Peyer's patch (tissue), 4 donors: ENCODE data around the gene KCNQ1OT1. TPM values are rescaled to one million over a fixed set of nuclear protein-coding genes. Genes with fewer than 3 reads are reported as not detected.

Source experiments
- DNase-seq, 3 donors: peaks; one replicate each; pipeline ENCODE4 v3.0.0-alpha.2; 2017 to 2019
- H3K27ac ChIP-seq, 4 donors: fragments of 200-600 bp; sonication (generic); one replicate each; pipeline ENCODE4 v1.5.1; 2016 to 2019
- H3K27me3 ChIP-seq, 2 donors: fragments of 200-600 bp; sonication (generic); one replicate each; pipeline ENCODE4 v1.5.1; 2019
- H3K36me3 ChIP-seq, 3 donors: fragments of 200-600 bp; sonication (generic); one replicate each; pipeline ENCODE4 v1.5.1; 2016 to 2019
- H3K4me1 ChIP-seq, 4 donors: fragments of 200-600 bp; sonication (generic); one replicate each; pipeline ENCODE4 v1.5.1; 2016 to 2019
- H3K4me3 ChIP-seq, 4 donors: fragments of 200-600 bp; sonication (generic); 1 replicate in 3 of 4; 2 replicates in 1 of 4; pipeline ENCODE4 v1.5.1; 2016 to 2019; ENCODE audit warnings: mild to moderate bottlenecking in 1 of 4
- H3K9me3 ChIP-seq, 4 donors: fragments of 200-600 bp; sonication (generic); one replicate each; pipeline ENCODE4 v1.5.1; 2016 to 2019; ENCODE audit warnings: mild to moderate bottlenecking in 1 of 4
- POLR2A ChIP-seq, 2 donors: fragments of 450-650 bp; IDR thresholded peaks; one replicate each; pipeline ENCODE4 v1.5.1; 2017; ENCODE audit warnings: antibody characterized with exemption in 2 of 2, mild to moderate bottlenecking in 2 of 2, moderate library complexity in 2 of 2
- total RNA-seq, 4 donors: library from RNA; depleted of rRNA; stranded (reverse); fragments of >200 nt; gene quantifications; one replicate each; pipeline ENCODE4 v1.1.0, GENCODE V29; 2016
- TF ChIP-seq, protein P1 (sequence below), 6 experiments: fragments of 450-650 bp in 4 of 6; fragments of 200-600 bp in 2 of 6; sonication (generic) in 1 of 6; IDR thresholded peaks; one replicate each; pipeline ENCODE4 v1.5.1; 2017 to 2019; ENCODE audit warnings: antibody characterized with exemption in 6 of 6, mild to moderate bottlenecking in 3 of 6, moderate library complexity in 1 of 6

The KCNQ1OT1 gene
- total RNA-seq, 4 donors from 2014 or later, result 3.2 to 6.2 (median 4.5) TPM

DNA sequence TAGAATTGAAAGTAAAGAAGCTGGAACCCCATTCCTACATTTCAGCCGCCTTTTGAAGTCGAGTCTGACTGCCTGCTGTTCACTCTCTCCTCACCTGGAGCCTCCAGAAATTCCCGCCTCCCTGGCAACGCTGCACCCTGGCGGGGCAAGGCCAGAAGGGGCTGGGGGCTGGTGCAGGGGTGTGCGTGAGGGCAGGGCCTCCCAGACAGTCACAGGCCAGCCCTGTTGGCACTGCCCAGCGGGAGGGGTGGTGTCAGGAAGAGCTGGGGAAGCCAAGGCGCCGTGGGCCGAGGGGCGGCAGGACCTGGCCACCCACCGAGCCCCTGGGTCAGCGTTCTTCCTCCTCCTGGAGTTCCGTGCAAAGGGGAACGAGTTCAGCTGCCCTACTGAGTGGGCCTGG is 123.2 kb downstream of the KCNQ1OT1 start:
- H3K27me3 ChIP-seq, result no peaks in the 10 kb centered on the region
- no peak overlapping the region for H3K27ac ChIP-seq
- H3K4me3 ChIP-seq, result no peak overlapping the region
- TF ChIP-seq POLR2A (IDR thresholded peaks at IDR 0.05), result no peak
- TF ChIP-seq, protein P1, sequence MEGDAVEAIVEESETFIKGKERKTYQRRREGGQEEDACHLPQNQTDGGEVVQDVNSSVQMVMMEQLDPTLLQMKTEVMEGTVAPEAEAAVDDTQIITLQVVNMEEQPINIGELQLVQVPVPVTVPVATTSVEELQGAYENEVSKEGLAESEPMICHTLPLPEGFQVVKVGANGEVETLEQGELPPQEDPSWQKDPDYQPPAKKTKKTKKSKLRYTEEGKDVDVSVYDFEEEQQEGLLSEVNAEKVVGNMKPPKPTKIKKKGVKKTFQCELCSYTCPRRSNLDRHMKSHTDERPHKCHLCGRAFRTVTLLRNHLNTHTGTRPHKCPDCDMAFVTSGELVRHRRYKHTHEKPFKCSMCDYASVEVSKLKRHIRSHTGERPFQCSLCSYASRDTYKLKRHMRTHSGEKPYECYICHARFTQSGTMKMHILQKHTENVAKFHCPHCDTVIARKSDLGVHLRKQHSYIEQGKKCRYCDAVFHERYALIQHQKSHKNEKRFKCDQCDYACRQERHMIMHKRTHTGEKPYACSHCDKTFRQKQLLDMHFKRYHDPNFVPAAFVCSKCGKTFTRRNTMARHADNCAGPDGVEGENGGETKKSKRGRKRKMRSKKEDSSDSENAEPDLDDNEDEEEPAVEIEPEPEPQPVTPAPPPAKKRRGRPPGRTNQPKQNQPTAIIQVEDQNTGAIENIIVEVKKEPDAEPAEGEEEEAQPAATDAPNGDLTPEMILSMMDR (IDR thresholded peaks at IDR 0.05), result no peak
- peak in 2 of 3 donors; percentile 6 to 27 for DNase-seq
- no peaks in the 10 kb centered on the region for H3K9me3 ChIP-seq
- H3K36me3 ChIP-seq, result no peaks in the 10 kb centered on the region
- peaks cover 0 to 13% (median 0%) of the 10 kb centered on the region in 4 donors for H3K4me1 ChIP-seq

DNA sequence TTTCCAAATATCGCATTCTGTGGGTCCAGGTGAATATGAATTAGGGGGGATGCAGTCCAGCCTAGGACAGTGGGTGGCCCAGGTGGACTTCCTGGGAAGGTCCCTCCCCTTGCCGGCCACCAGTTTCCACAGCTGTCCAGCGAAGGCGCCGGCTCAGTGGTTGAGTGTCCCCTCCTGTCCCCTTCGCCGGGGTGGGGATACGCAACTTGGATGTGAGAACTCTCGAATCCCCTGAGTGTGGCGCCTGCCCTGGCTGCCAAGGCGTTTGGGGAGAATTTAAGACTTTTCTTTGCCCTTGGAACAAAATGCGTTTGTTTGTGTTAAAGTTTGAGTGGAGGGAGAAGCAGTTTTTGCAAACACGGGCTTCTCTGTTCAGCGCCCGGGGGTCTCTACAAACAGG is 123.7 kb downstream of the KCNQ1OT1 start:
- Histone ChIP-seq H3K27me3 (no peaks in the 10 kb centered on the region), H3K36me3 (no peaks in the 10 kb centered on the region), H3K27ac (peak overlapping the region in 1 of 4 donors; percentile 14), H3K4me3 (no peak overlapping the region), H3K4me1 (peaks cover 0 to 13% (median 0%) of the 10 kb centered on the region in 4 donors), H3K9me3 (no peaks in the 10 kb centered on the region)
- TF ChIP-seq POLR2A (IDR thresholded peaks at IDR 0.05), result no peak
- TF ChIP-seq, protein P1 (IDR thresholded peaks at IDR 0.05), result no peak
- DNase-seq, result peak in 2 of 3 donors; percentile 37 to 42

GRCh38 chr11:2575591-2576051 is 124.2 kb downstream of the KCNQ1OT1 start:
- DNase-seq, result peak in 2 of 3 donors; percentile 71 to 77
- no peak for TF ChIP-seq POLR2A (IDR thresholded peaks at IDR 0.05)
- TF ChIP-seq, protein P1 (IDR thresholded peaks at IDR 0.05), result no peak
- no peaks in the 10 kb centered on the region for H3K9me3 ChIP-seq
- H3K27ac ChIP-seq, result peak overlapping the region in 1 of 4 donors; percentile 14
- peaks cover 0 to 13% (median 0%) of the 10 kb centered on the region in 4 donors for H3K4me1 ChIP-seq
- H3K36me3 ChIP-seq, result no peaks in the 10 kb centered on the region
- no peaks in the 10 kb centered on the region for H3K27me3 ChIP-seq
- no peak overlapping the region for H3K4me3 ChIP-seq

- H3K4me1 ChIP-seq, result peaks cover 0 to 13% (median 0%) of the 10 kb centered on the region in 4 donors
- no peak for TF ChIP-seq POLR2A (IDR thresholded peaks at IDR 0.05)
- TF ChIP-seq, protein P1 (IDR thresholded peaks at IDR 0.05), result no peak
- H3K27ac ChIP-seq, result peak overlapping the region in 1 of 4 donors; percentile 14
- no peak overlapping the region for H3K4me3 ChIP-seq
- no peaks in the 10 kb centered on the region for H3K36me3 ChIP-seq
- H3K9me3 ChIP-seq, result no peaks in the 10 kb centered on the region
- no peaks in the 10 kb centered on the region for H3K27me3 ChIP-seq
- DNase-seq, result peak in 2 of 3 donors; percentile 45 to 61
Measured at GRCh38 chr11:2574553-2575535, 125.0 kb downstream of the KCNQ1OT1 start.

DNA sequence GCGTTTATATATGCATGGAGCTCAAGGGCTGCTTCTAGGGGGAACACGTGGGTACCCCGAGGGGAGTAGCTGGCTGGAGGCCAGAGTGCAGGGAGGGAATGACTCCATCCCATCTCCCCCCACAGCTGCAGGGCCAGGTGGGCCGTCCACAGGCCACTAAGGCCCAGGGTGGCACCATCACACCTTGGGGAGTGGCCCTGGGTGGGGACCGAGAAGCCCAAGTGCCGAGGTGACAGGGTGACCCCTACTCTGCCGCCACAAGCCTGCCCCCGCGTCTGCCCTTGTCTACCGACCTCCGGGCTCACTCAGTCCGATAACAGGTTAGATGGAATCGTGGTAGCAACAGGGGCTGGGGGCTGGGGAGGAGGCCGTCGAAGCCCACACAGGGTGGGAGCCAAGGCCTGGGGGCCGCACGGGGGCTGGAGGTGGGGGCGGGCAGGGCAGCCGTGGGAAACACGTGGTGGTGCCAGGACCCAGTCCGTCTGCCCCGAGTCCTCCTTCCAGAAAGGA is 125.7 kb downstream of the KCNQ1OT1 start:
- Histone ChIP-seq H3K4me1 (peaks cover 0 to 13% (median 0%) of the 10 kb centered on the region in 4 donors), H3K36me3 (no peaks in the 10 kb centered on the region), H3K4me3 (no peak overlapping the region), H3K9me3 (no peaks in the 10 kb centered on the region), H3K27me3 (no peaks in the 10 kb centered on the region), H3K27ac (no peak overlapping the region)
- TF ChIP-seq POLR2A (IDR thresholded peaks at IDR 0.05), result no peak
- TF ChIP-seq, protein P1 (IDR thresholded peaks at IDR 0.05), result no peak
- DNase-seq, result peak in 1 of 3 donors; percentile 34
